Nephron (organoid): ENCODE data around the gene TAX1BP3.
A peak's percentile ranks its signal among the peaks of the same experiment; 100 is the strongest.

Experiments
- H3K27ac Mint-ChIP-seq, 3 experiments: 2 replicates each; pipeline ENCODE4 v1.8.0; 2020; ENCODE audit warnings: mixed read lengths in 3 of 3, mild to moderate bottlenecking in 2 of 3, moderate library complexity in 1 of 3
- H3K27me3 Mint-ChIP-seq: 2 replicates; pipeline ENCODE4 v1.8.0; 2021; ENCODE audit warnings: low read depth, mild to moderate bottlenecking, moderate library complexity, mixed read lengths
- H3K36me3 Mint-ChIP-seq: 2 replicates; pipeline ENCODE4 v1.8.0; 2020; ENCODE audit warnings: low read depth, mixed read lengths
- H3K4me1 Mint-ChIP-seq: 2 replicates; pipeline ENCODE4 v1.8.0; 2020; ENCODE audit warnings: mixed read lengths
- H3K4me3 Mint-ChIP-seq, 3 experiments: 2 replicates each; pipeline ENCODE4 v1.8.0; 2020; ENCODE audit warnings: mild to moderate bottlenecking in 3 of 3, mixed read lengths in 3 of 3, moderate library complexity in 2 of 3
- H3K9me3 Mint-ChIP-seq: 2 replicates; pipeline ENCODE4 v1.8.0; 2020; ENCODE audit warnings: mixed read lengths
- TF ChIP-seq, protein P1 (sequence below), 3 experiments: fragments of 200-600 bp; sonication (generic); IDR thresholded peaks; one replicate each; pipeline ENCODE4 v1.5.0; 2021; ENCODE audit warnings: antibody characterized with exemption in 3 of 3; ENCODE audit not compliant: unreplicated experiment in 3 of 3

The TAX1BP3 gene

GRCh38 chr17:3632287-3632686 is 36.1 kb downstream of the TAX1BP3 start:
- Mint-ChIP-seq H3K27me3 (peaks cover 2% of the 10 kb centered on the region), H3K4me3 (peak overlapping the region in 2 of 3 experiments; percentile 19 to 27)
- TF ChIP-seq, protein P1, sequence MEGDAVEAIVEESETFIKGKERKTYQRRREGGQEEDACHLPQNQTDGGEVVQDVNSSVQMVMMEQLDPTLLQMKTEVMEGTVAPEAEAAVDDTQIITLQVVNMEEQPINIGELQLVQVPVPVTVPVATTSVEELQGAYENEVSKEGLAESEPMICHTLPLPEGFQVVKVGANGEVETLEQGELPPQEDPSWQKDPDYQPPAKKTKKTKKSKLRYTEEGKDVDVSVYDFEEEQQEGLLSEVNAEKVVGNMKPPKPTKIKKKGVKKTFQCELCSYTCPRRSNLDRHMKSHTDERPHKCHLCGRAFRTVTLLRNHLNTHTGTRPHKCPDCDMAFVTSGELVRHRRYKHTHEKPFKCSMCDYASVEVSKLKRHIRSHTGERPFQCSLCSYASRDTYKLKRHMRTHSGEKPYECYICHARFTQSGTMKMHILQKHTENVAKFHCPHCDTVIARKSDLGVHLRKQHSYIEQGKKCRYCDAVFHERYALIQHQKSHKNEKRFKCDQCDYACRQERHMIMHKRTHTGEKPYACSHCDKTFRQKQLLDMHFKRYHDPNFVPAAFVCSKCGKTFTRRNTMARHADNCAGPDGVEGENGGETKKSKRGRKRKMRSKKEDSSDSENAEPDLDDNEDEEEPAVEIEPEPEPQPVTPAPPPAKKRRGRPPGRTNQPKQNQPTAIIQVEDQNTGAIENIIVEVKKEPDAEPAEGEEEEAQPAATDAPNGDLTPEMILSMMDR (IDR thresholded peaks at IDR 0.05; ENCODE audit: unreplicated experiment in 3 of 3) = no peak

DNA sequence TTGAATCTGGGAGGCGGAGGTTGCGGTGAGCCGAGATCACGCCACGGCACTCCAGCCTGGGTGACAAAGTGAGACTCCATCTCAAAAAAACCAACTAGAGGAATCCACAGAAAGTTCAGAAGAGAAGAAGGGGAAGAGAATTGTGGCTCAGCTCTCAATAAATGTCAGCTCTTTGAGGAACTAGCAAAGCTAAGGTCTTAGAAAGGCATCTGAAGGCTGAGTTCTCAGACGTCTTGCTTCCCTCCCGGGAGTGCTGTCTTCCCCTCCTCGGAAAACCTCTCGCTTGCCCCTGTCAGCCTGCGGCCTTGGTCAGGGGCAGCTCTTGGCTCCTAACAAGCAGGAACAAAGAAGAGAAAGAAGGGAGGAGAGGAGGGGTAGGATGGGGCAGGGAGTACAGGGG is 37.6 kb downstream of the TAX1BP3 start:
- Mint-ChIP-seq H3K4me3 (no peak overlapping the region), H3K9me3 (no peaks in the 10 kb centered on the region), H3K27me3 (no peaks in the 10 kb centered on the region), H3K36me3 (peaks cover 42% of the 10 kb centered on the region), H3K27ac (no peak overlapping the region), H3K4me1 (peaks cover 6% of the 10 kb centered on the region)
- TF ChIP-seq, protein P1 (IDR thresholded peaks at IDR 0.05; ENCODE audit: unreplicated experiment in 3 of 3) = no peak

More at GRCh38 chr17:3632287-3632686, 36.1 kb downstream of the TAX1BP3 start:
- no peaks in the 10 kb centered on the region for H3K9me3 Mint-ChIP-seq
- no peak overlapping the region for H3K27ac Mint-ChIP-seq
- H3K4me1 Mint-ChIP-seq = peaks cover 10% of the 10 kb centered on the region
- H3K36me3 Mint-ChIP-seq = peaks cover 31% of the 10 kb centered on the region

- Mint-ChIP-seq H3K4me3 (no peak overlapping the region), H3K4me1 (no peaks in the 10 kb centered on the region), H3K36me3 (peaks cover 49% of the 10 kb centered on the region), H3K27me3 (no peaks in the 10 kb centered on the region), H3K27ac (no peak overlapping the region), H3K9me3 (no peaks in the 10 kb centered on the region)
- TF ChIP-seq, protein P1 (IDR thresholded peaks at IDR 0.05; ENCODE audit: unreplicated experiment in 3 of 3) = no peak
Observed at GRCh38 chr17:3627769-3628167, 40.6 kb downstream of the TAX1BP3 start.

GRCh38 chr17:3626831-3627768 is 41.3 kb downstream of the TAX1BP3 start:
- Mint-ChIP-seq H3K4me3 (no peak overlapping the region), H3K27me3 (no peaks in the 10 kb centered on the region), H3K4me1 (no peaks in the 10 kb centered on the region), H3K36me3 (peaks cover 47% of the 10 kb centered on the region), H3K9me3 (no peaks in the 10 kb centered on the region), H3K27ac (no peak overlapping the region)
- TF ChIP-seq, protein P1 (IDR thresholded peaks at IDR 0.05; ENCODE audit: unreplicated experiment in 3 of 3) = no peak

- H3K4me3 Mint-ChIP-seq = no peak overlapping the region
Observed at GRCh38 chr17:3622977-3623594, 45.3 kb downstream of the TAX1BP3 start.

More at GRCh38 chr17:3622977-3623594, 45.3 kb downstream of the TAX1BP3 start:
- no peaks in the 10 kb centered on the region for H3K27me3 Mint-ChIP-seq
- H3K4me1 Mint-ChIP-seq = no peaks in the 10 kb centered on the region
- H3K36me3 Mint-ChIP-seq = peaks cover 64% of the 10 kb centered on the region
- no peak overlapping the region for H3K27ac Mint-ChIP-seq
- TF ChIP-seq, protein P1 (IDR thresholded peaks at IDR 0.05; ENCODE audit: unreplicated experiment in 3 of 3) = no peak
- H3K9me3 Mint-ChIP-seq = peaks cover 7% of the 10 kb centered on the region
